Lung (tissue), 12 donors: ENCODE measurements around the gene BMI1. TPM values are rescaled to one million over a fixed set of nuclear protein-coding genes. Genes with fewer than 3 reads are reported as not detected.

Source experiments
- ATAC-seq: fragments of 200-7000 bp; cut with Tn5 transposase; one replicate; pipeline ENCODE4 v1.9.1; 2020; ENCODE audit warnings: moderate number of reproducible peaks; ENCODE audit not compliant: insufficient read depth, low FRiP score
- DNase-seq, 3 donors: peaks; one replicate each; pipeline ENCODE4 v3.0.0-alpha.2; 2013 to 2017
- H3K27ac ChIP-seq, 2 donors: one replicate each; pipeline ENCODE4 v1.5.1; 2013; ENCODE audit warnings: mild to moderate bottlenecking in 2 of 2, moderate library complexity in 2 of 2, control low read depth in 1 of 2, inconsistent platforms in 1 of 2, low read depth in 1 of 2, low read length in 1 of 2
- H3K27me3 ChIP-seq, 3 donors: one replicate each; pipeline ENCODE4 v1.5.1; 2013; ENCODE audit warnings: low read length in 2 of 3; ENCODE audit not compliant: control insufficient read depth in 3 of 3, insufficient read depth in 3 of 3
- H3K36me3 ChIP-seq, 4 donors: one replicate each; pipeline ENCODE4 v1.5.1; 2013; ENCODE audit warnings: low read length in 4 of 4, mild to moderate bottlenecking in 1 of 4, moderate library complexity in 1 of 4; ENCODE audit not compliant: control insufficient read depth in 4 of 4, insufficient read depth in 4 of 4
- H3K4me1 ChIP-seq, 5 donors: one replicate each; pipeline ENCODE4 v1.5.1; 2013; ENCODE audit warnings: low read length in 5 of 5, mild to moderate bottlenecking in 2 of 5, moderate library complexity in 1 of 5; ENCODE audit not compliant: control insufficient read depth in 5 of 5, insufficient read depth in 5 of 5
- H3K4me3 ChIP-seq: one replicate; pipeline ENCODE4 v1.5.1; 2013; ENCODE audit warnings: mild to moderate bottlenecking, control low read depth, moderate library complexity
- H3K9ac ChIP-seq, 2 donors: one replicate each; pipeline ENCODE4 v1.5.1; 2013; ENCODE audit warnings: low read length in 2 of 2, control low read depth in 1 of 2; ENCODE audit not compliant: insufficient read depth in 1 of 2
- H3K9me3 ChIP-seq, 4 donors: one replicate each; pipeline ENCODE4 v1.5.1; 2013; ENCODE audit warnings: low read length in 3 of 4, mild to moderate bottlenecking in 1 of 4, moderate library complexity in 1 of 4; ENCODE audit not compliant: control insufficient read depth in 4 of 4, insufficient read depth in 3 of 4
- WGBS, 2 donors: extraction: QIAGEN DNeasy Blood & Tissue Kit; methylation state at CpG; one replicate each; pipeline ENCODE4 v1.1.7; 2013; 5-methylcytosine and 5-hydroxymethylcytosine counted together
- polyA plus RNA-seq, 2 donors: library from polyadenylated mRNA; stranded (reverse); fragments of 200-250 nt; gene quantifications; one replicate each; pipeline ENCODE4 v1.2.1, GENCODE V29; 2013
- total RNA-seq, 2 donors: library from RNA; depleted of rRNA in 1 of 2; stranded (reverse); fragments of >200 nt in 1 of 2; gene quantifications; one replicate each; pipeline ENCODE4 v1.2.1, GENCODE V29; 2014 to 2021
- TF ChIP-seq, protein P1 (sequence below): IDR thresholded peaks from 2 replicates; pipeline ENCODE4 v1.5.1; 2012; ENCODE audit warnings: mild to moderate bottlenecking; ENCODE audit errors: control extremely low read depth, extremely low read depth
- donor health status: control.
- donor health status: control.
- donor health status: Bipolar disorder and iron deficiency.
- donor health status: healthy.
- donor health status: DM: yes; HTN: yes; CAD: no.

Gene BMI1
- total and polyA plus RNA-seq, 4 donors = 21.9 to 81.1 (median 31.6) TPM

DNA sequence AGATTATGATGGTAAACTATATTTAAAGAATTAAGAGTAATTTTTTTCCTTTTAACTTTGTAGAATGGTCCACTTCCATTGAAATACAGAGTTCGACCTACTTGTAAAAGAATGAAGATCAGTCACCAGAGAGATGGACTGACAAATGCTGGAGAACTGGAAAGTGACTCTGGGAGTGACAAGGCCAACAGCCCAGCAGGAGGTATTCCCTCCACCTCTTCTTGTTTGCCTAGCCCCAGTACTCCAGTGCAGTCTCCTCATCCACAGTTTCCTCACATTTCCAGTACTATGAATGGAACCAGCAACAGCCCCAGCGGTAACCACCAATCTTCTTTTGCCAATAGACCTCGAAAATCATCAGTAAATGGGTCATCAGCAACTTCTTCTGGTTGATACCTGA lies 8.3 kb downstream of the BMI1 start:
- TF ChIP-seq, protein P1, sequence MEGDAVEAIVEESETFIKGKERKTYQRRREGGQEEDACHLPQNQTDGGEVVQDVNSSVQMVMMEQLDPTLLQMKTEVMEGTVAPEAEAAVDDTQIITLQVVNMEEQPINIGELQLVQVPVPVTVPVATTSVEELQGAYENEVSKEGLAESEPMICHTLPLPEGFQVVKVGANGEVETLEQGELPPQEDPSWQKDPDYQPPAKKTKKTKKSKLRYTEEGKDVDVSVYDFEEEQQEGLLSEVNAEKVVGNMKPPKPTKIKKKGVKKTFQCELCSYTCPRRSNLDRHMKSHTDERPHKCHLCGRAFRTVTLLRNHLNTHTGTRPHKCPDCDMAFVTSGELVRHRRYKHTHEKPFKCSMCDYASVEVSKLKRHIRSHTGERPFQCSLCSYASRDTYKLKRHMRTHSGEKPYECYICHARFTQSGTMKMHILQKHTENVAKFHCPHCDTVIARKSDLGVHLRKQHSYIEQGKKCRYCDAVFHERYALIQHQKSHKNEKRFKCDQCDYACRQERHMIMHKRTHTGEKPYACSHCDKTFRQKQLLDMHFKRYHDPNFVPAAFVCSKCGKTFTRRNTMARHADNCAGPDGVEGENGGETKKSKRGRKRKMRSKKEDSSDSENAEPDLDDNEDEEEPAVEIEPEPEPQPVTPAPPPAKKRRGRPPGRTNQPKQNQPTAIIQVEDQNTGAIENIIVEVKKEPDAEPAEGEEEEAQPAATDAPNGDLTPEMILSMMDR = no peak
- 96 to 98% methylated on average over 3 of the region's 3 CpGs for WGBS, 2 donors
- ATAC-seq = no peak

DNA sequence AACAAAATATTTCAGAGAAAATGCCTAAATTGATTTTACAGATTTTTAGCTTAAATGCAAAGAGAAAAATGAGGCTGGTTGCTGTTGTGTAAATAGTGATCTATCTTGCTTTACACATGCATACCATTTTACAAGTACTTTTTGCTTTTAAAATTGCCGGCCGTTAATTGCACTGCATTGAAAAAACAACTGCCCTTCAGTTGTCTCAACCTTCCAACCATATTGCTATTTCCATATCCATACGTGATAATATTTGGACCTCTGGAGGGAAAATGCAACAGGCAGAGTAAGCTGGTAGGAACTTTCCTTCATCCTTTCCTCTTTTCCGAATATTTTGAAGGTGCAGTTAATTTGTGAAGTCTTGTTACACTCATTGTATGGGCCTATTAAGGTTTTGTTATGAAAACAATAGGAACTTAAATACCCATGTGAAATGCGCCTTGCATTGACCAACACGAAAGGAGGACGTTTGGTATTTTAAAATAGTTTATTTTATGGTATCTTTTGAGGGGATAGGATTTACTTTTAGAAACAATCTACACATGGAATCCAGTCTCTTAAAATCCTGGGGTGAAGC lies 11.3 kb downstream of the BMI1 start:
- no peak for DNase-seq
- H3K27me3 ChIP-seq = peaks cover 0 to 39% (median 31%) of the 10 kb centered on the region in 3 donors

More for the DNA sequence above, 8.3 kb downstream of the BMI1 start:
- Histone ChIP-seq H3K9ac (no peak overlapping the region), H3K9me3 (peaks cover 0 to 6% (median 0%) of the 10 kb centered on the region in 4 donors), H3K4me3 (no peak overlapping the region), H3K27ac (no peak overlapping the region), H3K4me1 (peaks cover 0 to 23% (median 10%) of the 10 kb centered on the region in 5 donors), H3K36me3 (peaks cover 2 to 16% (median 10%) of the 10 kb centered on the region in 4 donors), H3K27me3 (peaks cover 0 to 19% (median 16%) of the 10 kb centered on the region in 3 donors)
- DNase-seq = no peak

DNA sequence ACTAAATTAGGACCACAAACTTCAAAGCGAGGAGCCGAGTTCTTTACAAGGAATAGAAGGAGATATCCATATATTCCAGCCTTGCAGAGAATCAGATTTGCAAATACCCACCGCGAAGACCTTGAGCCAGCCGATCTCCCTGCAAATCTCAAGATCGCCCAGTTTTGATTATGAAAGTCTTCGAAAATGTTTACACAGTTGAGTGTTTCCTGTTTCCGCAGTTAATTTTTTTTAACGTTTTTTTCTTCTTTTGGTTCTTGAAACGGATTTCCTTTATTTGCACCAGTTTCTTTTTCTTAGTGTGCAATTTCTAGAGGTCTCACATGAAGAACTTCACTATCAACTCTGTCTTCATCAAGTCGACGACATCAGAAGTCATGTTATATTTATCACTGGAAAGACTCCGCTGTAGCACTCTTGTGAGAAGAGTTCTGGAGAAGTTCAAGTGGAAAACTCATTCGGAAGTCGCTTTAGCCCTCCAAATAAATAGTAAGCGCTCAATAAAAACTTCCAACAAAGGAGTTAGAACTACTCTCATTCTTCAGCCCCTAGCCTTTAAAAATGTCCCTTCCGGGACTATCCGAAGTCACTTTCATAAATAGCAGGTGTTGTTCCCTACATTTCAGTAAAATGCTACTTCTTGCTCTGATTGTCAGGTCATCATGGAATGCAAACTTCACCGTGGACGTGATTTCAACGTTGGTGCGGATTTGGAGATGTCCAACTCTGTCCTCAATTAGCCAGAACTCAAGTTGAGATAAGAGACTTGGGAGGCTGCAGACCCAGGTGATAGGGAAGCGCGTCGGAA lies 12.5 kb downstream of the BMI1 start:
- H3K36me3 ChIP-seq = peaks cover 2 to 16% (median 10%) of the 10 kb centered on the region in 4 donors
- H3K4me1 ChIP-seq = peaks cover 0 to 28% (median 0%) of the 10 kb centered on the region in 5 donors
- 22 to 32% methylated on average over 25 of the region's 25 CpGs for WGBS, 2 donors
- H3K4me3 ChIP-seq = no peak overlapping the region
- DNase-seq = peak in 2 of 3 donors; percentile 46 to 47
- ATAC-seq = no peak
- peaks cover 0 to 11% (median 0%) of the 10 kb centered on the region in 4 donors for H3K9me3 ChIP-seq
- no peak overlapping the region for H3K9ac ChIP-seq
- H3K27me3 ChIP-seq = peaks cover 0 to 50% (median 43%) of the 10 kb centered on the region in 3 donors
- no peak overlapping the region for H3K27ac ChIP-seq
- TF ChIP-seq, protein P1 = no peak

More for the DNA sequence above, 11.3 kb downstream of the BMI1 start:
- Histone ChIP-seq H3K4me3 (no peak overlapping the region), H3K36me3 (peaks cover 2 to 16% (median 10%) of the 10 kb centered on the region in 4 donors), H3K9ac (no peak overlapping the region), H3K4me1 (peaks cover 0 to 28% (median 0%) of the 10 kb centered on the region in 5 donors), H3K27ac (no peak overlapping the region), H3K9me3 (peaks cover 0 to 11% (median 0%) of the 10 kb centered on the region in 4 donors)
- TF ChIP-seq, protein P1 = no peak
- 94 to 96% methylated on average over 7 of the region's 7 CpGs for WGBS, 2 donors
- no peak for ATAC-seq
